Measurements from ENCODE around the gene ZBTB24.

ZBTB24 gene

GRCh38 chr6:109498052-109498451, 15.0 kb upstream of the ZBTB24 start:
- DNase-seq, result no peak

- DNase-seq, result no peak
These were observed 13.2 kb upstream of the ZBTB24 start for GRCh38 chr6:109496036-109496772.

- no peak for DNase-seq
These were observed 10.8 kb upstream of the ZBTB24 start for GRCh38 chr6:109493865-109494264.

GRCh38 chr6:109491207-109491938, 8.4 kb upstream of the ZBTB24 start:
- DNase-seq, result no peak

GRCh38 chr6:109490713-109491112, 7.7 kb upstream of the ZBTB24 start:
- no peak for DNase-seq

GRCh38 chr6:109488001-109488400, 5.0 kb upstream of the ZBTB24 start:
- no peak for DNase-seq

GRCh38 chr6:109486068-109486467, 3.0 kb upstream of the ZBTB24 start:
- DNase-seq, result no peak

GRCh38 chr6:109485266-109485935, 2.4 kb upstream of the ZBTB24 start:
- DNase-seq, result no peak

- no peak for DNase-seq
These were observed 1.1 kb upstream of the ZBTB24 start for GRCh38 chr6:109484122-109484521.

- no peak for DNase-seq
These were observed 677 bp upstream of the ZBTB24 start for GRCh38 chr6:109483735-109484057.

GRCh38 chr6:109480993-109481480, 2.0 kb downstream of the ZBTB24 start:
- no peak for DNase-seq

- DNase-seq, result no peak
These were observed 4.0 kb downstream of the ZBTB24 start for GRCh38 chr6:109478841-109479624.

- DNase-seq, result no peak
These were observed 4.7 kb downstream of the ZBTB24 start for GRCh38 chr6:109478222-109478805.

GRCh38 chr6:109477725-109478124, 5.3 kb downstream of the ZBTB24 start:
- DNase-seq, result no peak

GRCh38 chr6:109477184-109477583, 5.8 kb downstream of the ZBTB24 start:
- no peak for DNase-seq

GRCh38 chr6:109475625-109476024, 7.4 kb downstream of the ZBTB24 start:
- DNase-seq, result no peak

- no peak for DNase-seq
These were observed 8.0 kb downstream of the ZBTB24 start for GRCh38 chr6:109474995-109475394.

- DNase-seq, result no peak
These were observed 9.9 kb downstream of the ZBTB24 start for GRCh38 chr6:109473120-109473519.

GRCh38 chr6:109472132-109472995, 10.7 kb downstream of the ZBTB24 start:
- DNase-seq, result no peak

- DNase-seq, result no peak
These were observed 11.8 kb downstream of the ZBTB24 start for GRCh38 chr6:109471105-109471810.

GRCh38 chr6:109469591-109470189, 13.3 kb downstream of the ZBTB24 start:
- DNase-seq, result no peak

Data from NCI-H1436 (cell line).